Stomach (tissue), 9 donors: ENCODE data around the gene MEGF9. TPM values are rescaled to one million over a fixed set of nuclear protein-coding genes. Genes with fewer than 3 reads are reported as not detected.

Source experiments
- DNase-seq, 2 donors: peaks; one replicate each; pipeline versions ENCODE4 v3.0.0 to v3.0.0-alpha.2; 2013 to 2019
- H3K27ac ChIP-seq, 5 donors: fragments of 200-600 bp in 4 of 5; sonication (generic) in 4 of 5; one replicate each; pipeline ENCODE4 v1.5.1; 2013 to 2019; ENCODE audit warnings: mild to moderate bottlenecking in 1 of 5, moderate library complexity in 1 of 5
- H3K27me3 ChIP-seq, 3 donors: fragments of 200-600 bp; sonication (generic); one replicate each; pipeline ENCODE4 v1.5.1; 2017 to 2019; ENCODE audit warnings: mixed run types in 1 of 3
- H3K36me3 ChIP-seq, 4 donors: fragments of 200-600 bp; sonication (generic); 1 replicate in 3 of 4; 2 replicates in 1 of 4; pipeline ENCODE4 v1.5.1; 2016 to 2019
- H3K4me1 ChIP-seq, 4 donors: fragments of 200-600 bp; sonication (generic); one replicate each; pipeline ENCODE4 v1.5.1; 2016 to 2019
- H3K4me3 ChIP-seq, 4 donors: fragments of 200-600 bp; sonication (generic) in 3 of 4; one replicate each; pipeline ENCODE4 v1.5.1; 2016 to 2019; ENCODE audit warnings: mild to moderate bottlenecking in 1 of 4
- H3K9me3 ChIP-seq, 4 donors: fragments of 200-600 bp; sonication (generic); one replicate each; pipeline ENCODE4 v1.5.1; 2016 to 2019
- EP300 ChIP-seq: sonication (generic); formaldehyde crosslinking; IDR thresholded peaks from one replicate; pipeline ENCODE4 v1.6.1; 2017; ENCODE audit warnings: antibody characterized with exemption
- POLR2A ChIP-seq, 4 donors: fragments of 450-650 bp; IDR thresholded peaks; one replicate each; pipeline ENCODE4 v1.6.1; 2016; ENCODE audit warnings: antibody characterized with exemption in 4 of 4, control low read depth in 2 of 4, mild to moderate bottlenecking in 1 of 4, moderate library complexity in 1 of 4
- POLR2AphosphoS5 ChIP-seq, 3 donors: sonication (generic); formaldehyde crosslinking; IDR thresholded peaks; one replicate each; pipeline ENCODE4 v1.6.1; 2016; ENCODE audit warnings: antibody characterized with exemption in 3 of 3
- WGBS, 5 donors: extraction: QIAGEN DNeasy Blood & Tissue Kit in 3 of 5; methylation state at CpG; one replicate each; pipeline versions ENCODE4 v1.1.5 to v1.1.7; 2013 to 2018; 5-methylcytosine and 5-hydroxymethylcytosine counted together
- intact Hi-C: fragments of 100-400 bp; cut with DNase I; formaldehyde crosslinking; loops from one replicate; pipeline ENCODE4 v1.15.1; 2023; ENCODE audit warnings: low total_unique reads
- polyA plus RNA-seq, 3 donors: library from polyadenylated mRNA; stranded (reverse); fragments of 200-250 nt; gene quantifications; one replicate each; pipeline ENCODE4 v1.2.3, GENCODE V29; 2013
- total RNA-seq, 5 donors: library from RNA; depleted of rRNA; stranded (reverse); fragments of >200 nt; gene quantifications; one replicate each; pipeline versions ENCODE4 v1.1.0 to v1.2.3, GENCODE V29; 2014 to 2016
- TF ChIP-seq, protein P1 (sequence below), 7 experiments: fragments of 450-650 bp in 4 of 7; fragments of 200-600 bp in 3 of 7; sonication (generic) in 3 of 7; IDR thresholded peaks; one replicate each; pipeline ENCODE4 v1.5.1; 2016 to 2019; ENCODE audit warnings: antibody characterized with exemption in 7 of 7, control low read depth in 2 of 7, mild to moderate bottlenecking in 1 of 7
- donor health status: healthy with polysubstance abuse.
- donor health status: Bipolar disorder and iron deficiency.
- donor health status: healthy.

MEGF9 gene
- total and polyA plus RNA-seq, 8 donors, result 3.5 to 26.8 (median 8.1) TPM

DNA sequence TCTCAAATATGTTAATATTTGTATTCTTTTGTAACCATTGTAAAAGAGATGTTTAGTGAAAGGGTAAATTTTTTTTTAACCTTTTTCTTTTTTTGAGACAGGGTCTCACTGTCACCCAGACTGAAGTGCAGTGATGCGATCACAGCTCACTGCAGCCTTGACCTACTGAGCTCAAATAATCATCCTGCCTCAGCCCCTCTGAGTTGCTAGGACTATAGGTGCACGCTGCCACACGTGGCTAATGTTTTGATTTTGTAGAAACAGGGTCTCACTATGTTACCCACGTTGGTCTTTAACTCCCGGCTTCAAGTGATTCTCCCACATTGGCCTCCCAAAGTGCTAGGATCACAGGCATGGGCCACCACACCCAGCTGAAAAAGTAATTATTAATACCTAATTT is 76.4 kb downstream of the MEGF9 start:
- H3K4me1 ChIP-seq, result peaks cover 0 to 7% (median 0%) of the 10 kb centered on the region in 4 donors
- no peak overlapping the region for H3K27ac ChIP-seq
- 89 to 92% (median 90%) methylated on average over 5 of the region's 5 CpGs for WGBS, 5 donors
- TF ChIP-seq POLR2AphosphoS5 (IDR thresholded peaks at IDR 0.05), result no peak
- TF ChIP-seq, protein P1, sequence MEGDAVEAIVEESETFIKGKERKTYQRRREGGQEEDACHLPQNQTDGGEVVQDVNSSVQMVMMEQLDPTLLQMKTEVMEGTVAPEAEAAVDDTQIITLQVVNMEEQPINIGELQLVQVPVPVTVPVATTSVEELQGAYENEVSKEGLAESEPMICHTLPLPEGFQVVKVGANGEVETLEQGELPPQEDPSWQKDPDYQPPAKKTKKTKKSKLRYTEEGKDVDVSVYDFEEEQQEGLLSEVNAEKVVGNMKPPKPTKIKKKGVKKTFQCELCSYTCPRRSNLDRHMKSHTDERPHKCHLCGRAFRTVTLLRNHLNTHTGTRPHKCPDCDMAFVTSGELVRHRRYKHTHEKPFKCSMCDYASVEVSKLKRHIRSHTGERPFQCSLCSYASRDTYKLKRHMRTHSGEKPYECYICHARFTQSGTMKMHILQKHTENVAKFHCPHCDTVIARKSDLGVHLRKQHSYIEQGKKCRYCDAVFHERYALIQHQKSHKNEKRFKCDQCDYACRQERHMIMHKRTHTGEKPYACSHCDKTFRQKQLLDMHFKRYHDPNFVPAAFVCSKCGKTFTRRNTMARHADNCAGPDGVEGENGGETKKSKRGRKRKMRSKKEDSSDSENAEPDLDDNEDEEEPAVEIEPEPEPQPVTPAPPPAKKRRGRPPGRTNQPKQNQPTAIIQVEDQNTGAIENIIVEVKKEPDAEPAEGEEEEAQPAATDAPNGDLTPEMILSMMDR (IDR thresholded peaks at IDR 0.05), result no peak
- no peak for TF ChIP-seq POLR2A (IDR thresholded peaks at IDR 0.05)
- no peak for TF ChIP-seq EP300
- H3K27me3 ChIP-seq, result no peaks in the 10 kb centered on the region
- H3K4me3 ChIP-seq, result no peak overlapping the region
- DNase-seq, result no peak
- H3K9me3 ChIP-seq, result peaks cover 0 to 9% (median 4%) of the 10 kb centered on the region in 4 donors
- intact Hi-C loops, result no loop called here
- no peaks in the 10 kb centered on the region for H3K36me3 ChIP-seq

DNA sequence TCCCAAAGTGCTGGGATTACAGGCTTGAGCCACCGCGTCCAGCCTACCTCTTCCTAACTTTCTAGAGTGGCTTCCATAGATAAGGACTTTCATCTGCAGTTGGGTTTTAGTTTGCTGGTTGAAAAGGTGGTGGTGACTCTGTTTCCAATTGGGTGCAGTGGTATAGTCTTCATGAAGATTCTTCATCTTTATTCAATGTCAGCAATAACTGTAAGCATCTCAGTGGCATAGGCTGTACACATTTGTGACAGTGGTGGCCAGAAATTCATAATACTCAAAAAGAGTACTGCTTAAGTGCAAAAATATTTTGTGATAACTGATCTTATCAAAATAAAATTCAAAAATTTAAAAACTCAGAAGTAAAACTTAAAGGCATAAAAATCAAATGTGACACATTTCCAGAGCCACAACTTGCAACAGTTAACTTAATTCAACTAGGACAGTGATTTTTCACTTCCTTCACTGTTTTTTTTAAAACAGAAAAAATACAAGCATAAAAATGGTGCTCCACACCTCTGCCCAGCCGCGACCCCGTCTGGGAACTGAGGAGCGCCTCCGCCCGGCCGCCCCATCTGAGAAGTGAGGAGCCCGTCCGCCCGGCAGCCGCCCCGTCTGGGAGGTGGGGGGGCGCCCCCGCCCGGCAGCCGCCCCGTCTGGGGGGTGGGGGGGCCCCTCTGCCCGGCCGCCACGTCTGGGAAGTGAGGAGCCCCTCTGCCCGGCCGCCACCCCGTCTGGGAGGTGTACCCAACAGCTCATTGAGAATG is 77.9 kb downstream of the MEGF9 start:
- TF ChIP-seq, protein P1 (IDR thresholded peaks at IDR 0.05), result no peak
- TF ChIP-seq EP300 (no peak), POLR2A (IDR thresholded peaks at IDR 0.05) (no peak), POLR2AphosphoS5 (IDR thresholded peaks at IDR 0.05) (no peak)
- Histone ChIP-seq H3K4me3 (no peak overlapping the region), H3K4me1 (peaks cover 0 to 7% (median 0%) of the 10 kb centered on the region in 4 donors), H3K27ac (no peak overlapping the region), H3K27me3 (no peaks in the 10 kb centered on the region), H3K36me3 (no peaks in the 10 kb centered on the region), H3K9me3 (peaks cover 0 to 9% (median 4%) of the 10 kb centered on the region in 4 donors)
- intact Hi-C loops, result no loop called here
- WGBS, 5 donors, result 95 to 98% (median 97%) methylated on average over 12 to 25 of the region's 25 CpGs
- no peak for DNase-seq

DNA sequence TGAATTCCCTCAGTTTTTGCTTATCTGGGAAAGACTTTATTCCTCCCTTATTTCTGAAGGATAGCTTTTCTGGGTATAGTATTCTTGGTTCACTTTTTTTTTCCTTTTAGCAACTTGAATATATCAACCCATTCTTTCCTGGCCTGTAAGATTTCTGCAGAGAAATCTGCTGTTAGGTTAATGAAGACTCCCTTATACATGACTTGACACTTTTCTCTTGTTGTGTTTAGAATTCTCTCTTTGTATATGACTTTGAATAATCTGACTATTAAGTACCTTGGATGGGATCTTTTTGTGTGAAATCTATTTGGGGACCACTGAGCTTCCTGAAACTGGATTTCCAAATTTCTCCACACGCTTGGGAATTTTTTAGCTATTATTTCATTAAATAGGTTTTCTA is 79.3 kb downstream of the MEGF9 start:
- whole genome bisulfite sequencing, 5 donors, result 95 to 100% (median 100%) methylated on average over 1 of the region's 1 CpG
- H3K4me1 ChIP-seq, result peaks cover 0 to 2% (median 0%) of the 10 kb centered on the region in 4 donors
- DNase-seq, result no peak
- no peak overlapping the region for H3K27ac ChIP-seq
- no peaks in the 10 kb centered on the region for H3K27me3 ChIP-seq
- TF ChIP-seq POLR2AphosphoS5 (IDR thresholded peaks at IDR 0.05), result no peak
- no peak for TF ChIP-seq POLR2A (IDR thresholded peaks at IDR 0.05)
- TF ChIP-seq, protein P1 (IDR thresholded peaks at IDR 0.05), result no peak
- TF ChIP-seq EP300, result no peak
- H3K4me3 ChIP-seq, result no peak overlapping the region
- no peaks in the 10 kb centered on the region for H3K36me3 ChIP-seq
- intact Hi-C loops, result no loop called here
- peaks cover 0 to 9% (median 4%) of the 10 kb centered on the region in 4 donors for H3K9me3 ChIP-seq

DNA sequence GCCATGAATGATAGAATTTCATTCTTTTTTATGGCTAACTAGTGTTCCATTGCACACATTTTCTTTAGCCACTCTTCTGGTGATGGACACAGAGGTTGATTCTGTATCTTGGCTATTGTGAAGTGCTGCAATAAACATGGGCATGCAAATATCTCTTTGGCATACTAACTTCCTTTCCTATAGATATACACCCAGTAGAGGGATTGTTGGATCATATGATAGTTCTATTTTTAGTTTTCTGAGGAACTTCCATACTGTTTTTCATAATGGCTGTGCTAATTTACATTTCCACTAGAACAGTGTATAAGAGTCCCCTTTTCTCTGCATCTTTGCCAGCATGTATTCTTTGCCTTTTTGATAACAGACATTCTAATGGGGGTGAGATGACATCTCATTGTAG is 83.9 kb downstream of the MEGF9 start:
- intact Hi-C loops, result no loop called here
- H3K36me3 ChIP-seq, result no peaks in the 10 kb centered on the region
- TF ChIP-seq POLR2A (IDR thresholded peaks at IDR 0.05) (no peak), EP300 (no peak), POLR2AphosphoS5 (IDR thresholded peaks at IDR 0.05) (no peak)
- TF ChIP-seq, protein P1 (IDR thresholded peaks at IDR 0.05), result no peak
- H3K9me3 ChIP-seq, result peaks cover 0 to 7% (median 3%) of the 10 kb centered on the region in 4 donors
- no peak overlapping the region for H3K4me3 ChIP-seq
- H3K27ac ChIP-seq, result no peak overlapping the region
- no peaks in the 10 kb centered on the region for H3K27me3 ChIP-seq
- H3K4me1 ChIP-seq, result peaks cover 12 to 30% (median 22%) of the 10 kb centered on the region in 4 donors
- DNase-seq, result no peak
